OCI-LY7 (cell line): ENCODE data around the gene OR56A4.

Source experiments
- EZH2phosphoT487 ChIP-seq: fragments of 200-600 bp; sonication (generic); IDR thresholded peaks from 2 replicates; pipeline ENCODE4 v1.6.1; 2018; ENCODE audit warnings: low read depth, borderline replicate concordance, mild to moderate bottlenecking, mixed run types, antibody characterized with exemption, low read length, moderate library complexity, mixed read lengths
- TF ChIP-seq, protein P1 (sequence below): fragments of 200-600 bp; sonication (generic); conservative IDR thresholded peaks from 2 replicates; pipeline ENCODE4 v1.5.1; 2014; ENCODE audit warnings: mild to moderate bottlenecking, antibody characterized with exemption, low read length, moderate library complexity, mixed read lengths

DNA sequence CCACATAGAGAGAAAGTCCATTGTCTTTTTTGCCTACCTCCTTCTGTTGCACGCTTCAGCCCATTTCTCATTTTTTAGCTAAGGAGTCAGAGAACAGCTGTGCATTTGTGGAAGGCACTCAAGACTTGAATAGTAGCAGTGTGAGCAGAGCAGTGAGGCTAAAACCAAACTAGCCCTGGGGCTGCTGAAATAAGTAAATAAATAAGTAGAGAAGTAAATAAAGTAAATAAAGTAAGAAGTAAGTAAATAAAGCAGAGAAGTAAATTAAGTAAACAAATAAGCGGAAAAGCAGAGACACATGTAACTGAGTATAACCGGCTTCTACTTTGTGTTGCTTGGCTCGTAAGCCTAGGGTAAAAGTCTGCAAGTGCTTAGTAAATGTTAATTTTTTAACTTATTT, 17.5 kb downstream of the OR56A4 start:
- TF ChIP-seq, protein P1, sequence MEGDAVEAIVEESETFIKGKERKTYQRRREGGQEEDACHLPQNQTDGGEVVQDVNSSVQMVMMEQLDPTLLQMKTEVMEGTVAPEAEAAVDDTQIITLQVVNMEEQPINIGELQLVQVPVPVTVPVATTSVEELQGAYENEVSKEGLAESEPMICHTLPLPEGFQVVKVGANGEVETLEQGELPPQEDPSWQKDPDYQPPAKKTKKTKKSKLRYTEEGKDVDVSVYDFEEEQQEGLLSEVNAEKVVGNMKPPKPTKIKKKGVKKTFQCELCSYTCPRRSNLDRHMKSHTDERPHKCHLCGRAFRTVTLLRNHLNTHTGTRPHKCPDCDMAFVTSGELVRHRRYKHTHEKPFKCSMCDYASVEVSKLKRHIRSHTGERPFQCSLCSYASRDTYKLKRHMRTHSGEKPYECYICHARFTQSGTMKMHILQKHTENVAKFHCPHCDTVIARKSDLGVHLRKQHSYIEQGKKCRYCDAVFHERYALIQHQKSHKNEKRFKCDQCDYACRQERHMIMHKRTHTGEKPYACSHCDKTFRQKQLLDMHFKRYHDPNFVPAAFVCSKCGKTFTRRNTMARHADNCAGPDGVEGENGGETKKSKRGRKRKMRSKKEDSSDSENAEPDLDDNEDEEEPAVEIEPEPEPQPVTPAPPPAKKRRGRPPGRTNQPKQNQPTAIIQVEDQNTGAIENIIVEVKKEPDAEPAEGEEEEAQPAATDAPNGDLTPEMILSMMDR, result no peak
- TF ChIP-seq EZH2phosphoT487, result no peak
